CD8-positive, alpha-beta memory T cell (primary cell): ENCODE measurements around the gene RNF169. TPM values are rescaled to one million over a fixed set of nuclear protein-coding genes. Genes with fewer than 3 reads are reported as not detected.
A peak's percentile ranks its signal among the peaks of the same experiment; 100 is the strongest.

Source experiments
- CTCF ChIA-PET: fragments of 350-600 bp; sonication (Branson Sonifier 250); formaldehyde crosslinking; loops from one replicate; lab custom pipeline; 2021; ENCODE audit warnings: antibody characterized with exemption; lab: Charles Lee
- POLR2A ChIA-PET: fragments of 350-600 bp; sonication (Branson Sonifier 250); formaldehyde crosslinking; loops from one replicate; lab custom pipeline; 2021; ENCODE audit warnings: antibody characterized with exemption; lab: Charles Lee
- DNase-seq, 5 donors: peaks; one replicate each; pipeline versions ENCODE4 v3.0.0 to v3.0.0-alpha.2; 2020 to 2022; ENCODE audit warnings: mixed read lengths in 1 of 5
- H3K27ac ChIP-seq: one replicate; pipeline ENCODE4 v1.7.0; 2013; ENCODE audit warnings: low read depth, mild to moderate bottlenecking, low read length, moderate library complexity
- H3K27me3 ChIP-seq: 2 replicates; pipeline ENCODE4 v1.7.0; 2013; ENCODE audit warnings: low read length, mild to moderate bottlenecking; ENCODE audit not compliant: insufficient read depth, poor library complexity, severe bottlenecking
- H3K36me3 ChIP-seq: 2 replicates; pipeline ENCODE4 v1.7.0; 2013; ENCODE audit warnings: mild to moderate bottlenecking, low read length, moderate library complexity; ENCODE audit not compliant: insufficient read depth
- H3K4me1 ChIP-seq: 2 replicates; pipeline ENCODE4 v1.7.0; 2013; ENCODE audit warnings: mild to moderate bottlenecking, low read length, moderate library complexity; ENCODE audit not compliant: insufficient read depth
- H3K4me3 ChIP-seq: 2 replicates; pipeline ENCODE4 v1.7.0; 2013; ENCODE audit warnings: mild to moderate bottlenecking, low read length
- H3K9me3 ChIP-seq: 2 replicates; pipeline ENCODE4 v1.7.0; 2013; ENCODE audit warnings: mild to moderate bottlenecking, low read length
- H3K27ac Mint-ChIP-seq, 8 donors: one replicate each; pipeline ENCODE4 v1.8.0; 2020 to 2021; ENCODE audit warnings: mixed read lengths in 8 of 8, mild to moderate bottlenecking in 6 of 8, inconsistent platforms in 3 of 8, moderate library complexity in 3 of 8
- H3K27me3 Mint-ChIP-seq, 2 donors: one replicate each; pipeline ENCODE4 v1.8.0; 2020 to 2021; ENCODE audit warnings: mixed read lengths in 2 of 2, mild to moderate bottlenecking in 1 of 2, moderate library complexity in 1 of 2
- H3K36me3 Mint-ChIP-seq, 3 donors: one replicate each; pipeline ENCODE4 v1.8.0; 2020 to 2021; ENCODE audit warnings: mixed read lengths in 3 of 3, inconsistent platforms in 1 of 3, mild to moderate bottlenecking in 1 of 3
- H3K4me1 Mint-ChIP-seq, 3 donors: one replicate each; pipeline ENCODE4 v1.8.0; 2020 to 2021; ENCODE audit warnings: mixed read lengths in 3 of 3, inconsistent platforms in 1 of 3, mild to moderate bottlenecking in 1 of 3
- H3K4me3 Mint-ChIP-seq, 7 donors: one replicate each; pipeline ENCODE4 v1.8.0; 2020 to 2021; ENCODE audit warnings: mixed read lengths in 7 of 7, mild to moderate bottlenecking in 6 of 7, moderate library complexity in 4 of 7, inconsistent platforms in 2 of 7
- H3K9me3 Mint-ChIP-seq, 5 donors: one replicate each; pipeline ENCODE4 v1.8.0; 2020 to 2022; ENCODE audit warnings: mixed read lengths in 5 of 5, mild to moderate bottlenecking in 3 of 5, moderate library complexity in 2 of 5, inconsistent platforms in 1 of 5
- polyA plus RNA-seq: library from polyadenylated mRNA; unstranded; fragments of 300-500 nt; fragmentation: Illumina TruSeq; gene quantifications from one replicate; pipeline ENCODE4 v1.2.3, GENCODE V29; 2021
- total RNA-seq, 2 experiments: library from RNA; stranded (reverse); gene quantifications; one replicate each; pipeline ENCODE4 v1.2.3, GENCODE V29; 2021

The RNF169 gene
- total and polyA plus RNA-seq, 3 experiments from 2014 or later, result 2.3 to 13.6 (median 13.4) TPM

DNA sequence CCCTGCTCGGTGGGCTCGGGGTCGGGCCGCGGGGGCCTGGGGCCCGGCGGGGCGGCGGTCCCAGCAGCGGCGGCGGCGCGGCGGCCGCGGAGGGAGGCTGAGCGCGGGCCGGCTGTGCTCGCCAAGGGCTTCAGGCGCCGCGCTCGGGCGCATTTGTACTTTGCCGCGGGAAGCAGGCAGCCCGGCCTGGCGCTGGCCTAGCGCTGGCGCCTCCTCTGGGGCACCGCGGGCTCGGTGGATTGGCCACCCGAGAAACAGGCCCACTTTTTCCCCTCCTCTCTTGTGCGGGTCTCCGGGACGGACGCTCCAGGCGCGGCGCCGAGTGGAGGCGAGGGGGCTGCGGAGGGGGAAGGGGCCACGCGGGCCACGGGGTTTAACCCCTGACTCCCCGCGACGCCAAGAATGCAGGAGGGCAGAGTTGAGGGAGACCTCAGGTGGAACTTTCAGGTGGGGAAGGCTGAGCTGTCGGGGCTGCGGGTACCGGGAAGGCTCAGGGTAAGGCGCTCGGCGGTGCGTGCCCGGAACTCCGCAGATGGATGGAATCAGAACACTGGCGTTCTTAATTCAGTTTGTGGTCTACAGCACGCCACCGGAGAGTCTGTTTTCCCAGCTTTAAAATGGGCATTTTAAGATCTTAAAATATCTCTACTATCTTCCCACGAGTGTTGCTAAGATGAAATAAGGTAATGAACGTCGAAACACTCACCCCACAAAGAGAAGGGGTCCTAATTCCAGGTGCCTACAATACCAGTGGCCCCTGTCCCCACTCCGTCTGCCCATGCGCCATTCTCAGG is 17.2 kb upstream of the RNF169 start, which contains the start of gene CHRDL2:
TSS of gene CHRDL2 (minus strand) at position 126 of the 794 bp plus-strand sequence. CDS start 538 bp downstream, outside the sequence.
- ChIA-PET CTCF (no interaction called here), POLR2A (no interaction called here)
- H3K27me3 Mint-ChIP-seq, result peaks cover 36 to 65% of the 10 kb centered on the region in 2 donors
- no peaks in the 10 kb centered on the region for H3K9me3 Mint-ChIP-seq
- Histone ChIP-seq H3K4me3 (no peak within 1 kb of the TSS), H3K27me3 (peaks cover 20% of the 10 kb centered on the region), H3K4me1 (no peaks in the 10 kb centered on the region), H3K27ac (no peak within 1 kb of the TSS), H3K36me3 (no peaks in the 10 kb centered on the region), H3K9me3 (no peaks in the 10 kb centered on the region)
- no peak for DNase-seq
- no peaks in the 10 kb centered on the region for H3K36me3 Mint-ChIP-seq
- peak within 1 kb of the TSS in 5 of 7 donors; percentile 37 to 71 (median 46) for H3K4me3 Mint-ChIP-seq
- H3K4me1 Mint-ChIP-seq, result peaks cover 5 to 21% (median 6%) of the 10 kb centered on the region in 3 donors
- H3K27ac Mint-ChIP-seq, result no peak within 1 kb of the TSS

DNA sequence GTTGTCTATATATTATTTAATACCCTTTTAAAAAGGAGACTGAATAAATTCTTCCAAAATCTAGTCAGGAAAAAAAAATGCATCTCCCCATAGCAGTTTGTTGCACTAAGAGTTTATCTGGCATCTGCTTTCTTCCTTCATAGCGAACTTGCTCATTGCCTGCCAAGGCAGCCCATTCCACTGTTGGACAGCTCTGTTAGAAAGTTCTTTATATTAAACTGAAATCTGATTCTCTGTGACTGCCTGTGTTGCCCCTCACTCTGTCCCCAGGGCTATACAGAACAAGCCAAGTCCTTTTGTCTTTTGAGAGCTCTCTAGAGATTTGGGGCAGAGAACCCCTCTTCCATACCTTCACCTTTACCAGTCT is 14.1 kb upstream of the RNF169 start:
- ChIA-PET CTCF (interaction anchor here (0.7 kb wide), 1 partner anchor 9 kb away, joined by 3 read pairs; no protein-coding TSS in a partner anchor), POLR2A (no interaction called here)
- Mint-ChIP-seq H3K4me1 (peaks cover 6 to 20% (median 9%) of the 10 kb centered on the region in 3 donors), H3K4me3 (no peak overlapping the region), H3K27me3 (peaks cover 34 to 77% of the 10 kb centered on the region in 2 donors), H3K27ac (no peak overlapping the region), H3K9me3 (no peaks in the 10 kb centered on the region), H3K36me3 (no peaks in the 10 kb centered on the region)
- H3K36me3 ChIP-seq, result no peaks in the 10 kb centered on the region
- no peak overlapping the region for H3K4me3 ChIP-seq
- H3K9me3 ChIP-seq, result no peaks in the 10 kb centered on the region
- H3K27me3 ChIP-seq, result peaks cover 20% of the 10 kb centered on the region
- H3K27ac ChIP-seq, result no peak overlapping the region
- no peaks in the 10 kb centered on the region for H3K4me1 ChIP-seq
- no peak for DNase-seq

DNA sequence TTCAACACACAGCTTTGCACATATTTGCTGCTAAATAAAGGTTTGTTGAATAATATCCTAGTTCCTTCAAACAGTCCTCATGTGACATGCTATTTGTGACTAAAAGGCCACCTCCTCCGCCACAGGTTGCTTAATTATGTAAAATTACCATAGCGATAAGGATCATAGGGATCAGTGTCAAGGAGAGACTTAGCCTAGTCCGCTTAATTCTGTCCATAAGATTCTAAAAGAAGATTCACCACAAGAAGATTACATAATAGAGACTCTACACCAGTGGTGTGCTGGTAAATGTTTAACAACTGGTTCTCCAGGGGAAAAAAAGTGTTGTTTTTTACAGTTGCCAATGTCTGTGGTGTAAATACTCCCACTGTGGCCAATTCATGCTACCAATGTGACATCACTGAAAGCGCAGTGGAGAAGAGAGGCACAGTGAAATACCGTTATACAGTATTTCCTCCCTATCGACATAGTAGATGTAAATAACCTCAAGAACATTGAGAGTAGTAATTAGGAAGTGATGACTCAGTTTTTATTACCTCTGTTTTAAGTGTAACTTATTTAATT is 13.2 kb upstream of the RNF169 start:
- Histone ChIP-seq H3K36me3 (no peaks in the 10 kb centered on the region), H3K27ac (no peak overlapping the region), H3K9me3 (no peaks in the 10 kb centered on the region), H3K4me1 (no peaks in the 10 kb centered on the region), H3K4me3 (no peak overlapping the region), H3K27me3 (peaks cover 14% of the 10 kb centered on the region)
- no peak overlapping the region for H3K4me3 Mint-ChIP-seq
- no peaks in the 10 kb centered on the region for H3K9me3 Mint-ChIP-seq
- no peak overlapping the region for H3K27ac Mint-ChIP-seq
- CTCF ChIA-PET, result interaction anchor here (0.9 kb wide), 1 partner anchor 9 kb away, joined by 4 read pairs; no protein-coding TSS in a partner anchor
- H3K4me1 Mint-ChIP-seq, result peaks cover 9 to 23% (median 15%) of the 10 kb centered on the region in 3 donors
- peaks cover 35 to 71% of the 10 kb centered on the region in 2 donors for H3K27me3 Mint-ChIP-seq
- POLR2A ChIA-PET, result no interaction called here
- peak in 1 of 5 donors; percentile 9 for DNase-seq
- no peaks in the 10 kb centered on the region for H3K36me3 Mint-ChIP-seq

DNA sequence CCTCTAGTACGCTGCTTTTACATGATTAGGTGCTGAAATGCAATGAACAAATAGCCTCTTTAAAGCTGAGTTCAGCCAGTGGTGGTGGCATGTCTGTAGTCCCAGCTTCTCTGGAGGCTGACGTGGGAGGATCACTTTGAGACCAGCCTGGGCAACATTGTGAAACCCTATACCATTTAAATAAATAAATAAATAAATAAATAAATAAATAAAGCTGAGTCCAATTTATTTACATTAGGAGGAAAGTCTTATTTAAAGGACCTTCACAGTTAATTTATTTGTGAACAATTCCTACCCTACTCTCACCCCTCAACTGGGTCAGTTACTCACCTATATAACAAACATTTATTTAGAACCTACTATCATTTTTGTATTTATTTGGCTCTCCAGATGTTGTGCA is 12.6 kb upstream of the RNF169 start:
- Histone ChIP-seq H3K4me1 (no peaks in the 10 kb centered on the region), H3K36me3 (no peaks in the 10 kb centered on the region), H3K4me3 (no peak overlapping the region), H3K9me3 (no peaks in the 10 kb centered on the region), H3K27me3 (peaks cover 13% of the 10 kb centered on the region), H3K27ac (no peak overlapping the region)
- peaks cover 32 to 65% of the 10 kb centered on the region in 2 donors for H3K27me3 Mint-ChIP-seq
- H3K9me3 Mint-ChIP-seq, result no peaks in the 10 kb centered on the region
- H3K4me1 Mint-ChIP-seq, result peaks cover 9 to 18% (median 15%) of the 10 kb centered on the region in 3 donors
- CTCF ChIA-PET, result interaction anchor here (0.9 kb wide), 1 partner anchor 9 kb away, joined by 4 read pairs; no protein-coding TSS in a partner anchor
- H3K4me3 Mint-ChIP-seq, result no peak overlapping the region
- H3K27ac Mint-ChIP-seq, result no peak overlapping the region
- POLR2A ChIA-PET, result no interaction called here
- no peak for DNase-seq
- no peaks in the 10 kb centered on the region for H3K36me3 Mint-ChIP-seq

DNA sequence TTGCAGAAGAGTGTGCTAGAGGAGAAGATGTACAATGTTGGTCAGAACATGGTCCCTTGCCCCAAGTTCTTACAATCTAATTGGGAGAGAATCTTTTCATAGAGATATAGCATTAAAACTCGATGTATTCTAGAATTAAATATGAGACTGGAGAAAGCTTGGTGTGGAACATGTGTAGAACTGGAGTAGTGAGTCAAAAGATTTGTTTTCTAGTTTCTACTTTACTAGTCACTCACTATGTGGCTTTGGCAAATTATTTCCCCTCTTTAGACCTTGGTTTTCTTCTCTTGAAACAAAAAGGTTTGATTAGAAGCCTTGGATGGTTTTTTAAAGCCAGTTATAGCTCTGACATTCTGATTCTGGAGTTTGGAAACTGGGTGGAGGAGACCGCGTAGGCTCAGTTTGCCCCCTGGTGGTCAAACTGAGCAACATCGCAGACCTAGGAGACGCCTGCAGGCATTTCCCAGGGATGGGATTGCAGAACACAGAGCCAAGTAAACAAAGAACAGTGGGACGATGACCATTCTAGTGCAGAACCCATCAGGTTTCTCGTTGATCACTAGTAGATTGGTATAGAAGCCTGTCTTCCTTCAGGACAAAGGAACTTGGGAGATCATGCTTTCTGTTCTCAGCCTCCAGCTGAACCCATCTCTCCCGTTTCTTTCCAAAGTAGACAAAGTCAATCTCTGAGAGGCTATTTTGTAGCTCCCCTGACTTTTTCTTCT is 8.9 kb upstream of the RNF169 start:
- Histone ChIP-seq H3K27ac (no peak overlapping the region), H3K36me3 (no peaks in the 10 kb centered on the region), H3K9me3 (no peaks in the 10 kb centered on the region), H3K27me3 (no peaks in the 10 kb centered on the region), H3K4me3 (no peak overlapping the region), H3K4me1 (no peaks in the 10 kb centered on the region)
- H3K4me1 Mint-ChIP-seq, result peaks cover 3 to 22% (median 10%) of the 10 kb centered on the region in 3 donors
- peaks cover 15 to 37% of the 10 kb centered on the region in 2 donors for H3K27me3 Mint-ChIP-seq
- no peak overlapping the region for H3K27ac Mint-ChIP-seq
- H3K9me3 Mint-ChIP-seq, result no peaks in the 10 kb centered on the region
- no peaks in the 10 kb centered on the region for H3K36me3 Mint-ChIP-seq
- no peak overlapping the region for H3K4me3 Mint-ChIP-seq
- peak; percentile 20 to 64 (median 34) for DNase-seq
- ChIA-PET CTCF (interaction anchor here (0.6 to 3.1 kb wide), 10 partner anchors 9 to 80 kb away, joined by 3 to 22 read pairs (median 5); partner anchors contain the start of gene RNF169), POLR2A (interaction anchor here (0.6 to 1.3 kb wide), 2 partner anchors 9 to 14 kb away, joined by 3 to 6 read pairs; partner anchors contain the start of gene RNF169)

DNA sequence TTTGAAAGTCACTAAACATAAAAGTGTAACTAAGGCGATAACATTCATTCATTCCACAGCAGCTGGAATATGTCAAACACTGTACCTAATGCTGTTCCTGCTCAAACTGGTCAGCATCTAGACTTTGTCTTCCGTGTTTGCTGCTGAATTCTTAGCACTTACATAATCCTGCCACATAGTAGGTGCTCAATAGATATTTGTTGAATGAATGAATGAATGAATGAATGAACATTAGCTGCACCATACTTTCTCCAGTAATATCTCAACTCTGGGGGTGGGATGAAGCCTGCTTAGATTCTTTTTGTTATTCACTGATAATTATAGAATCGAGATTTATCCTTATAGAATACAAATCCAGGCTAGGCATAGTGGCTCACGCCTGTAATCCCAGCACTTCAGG is 6.6 kb upstream of the RNF169 start:
- Histone ChIP-seq H3K4me3 (no peak overlapping the region), H3K36me3 (no peaks in the 10 kb centered on the region), H3K9me3 (no peaks in the 10 kb centered on the region), H3K27ac (no peak overlapping the region), H3K27me3 (no peaks in the 10 kb centered on the region), H3K4me1 (no peaks in the 10 kb centered on the region)
- Mint-ChIP-seq H3K4me1 (peaks cover 3 to 29% (median 10%) of the 10 kb centered on the region in 3 donors), H3K4me3 (no peak overlapping the region), H3K9me3 (no peaks in the 10 kb centered on the region), H3K36me3 (no peaks in the 10 kb centered on the region), H3K27me3 (peaks cover 4 to 20% of the 10 kb centered on the region in 2 donors), H3K27ac (no peak overlapping the region)
- ChIA-PET POLR2A (no interaction called here), CTCF (no interaction called here)
- DNase-seq, result no peak

DNA sequence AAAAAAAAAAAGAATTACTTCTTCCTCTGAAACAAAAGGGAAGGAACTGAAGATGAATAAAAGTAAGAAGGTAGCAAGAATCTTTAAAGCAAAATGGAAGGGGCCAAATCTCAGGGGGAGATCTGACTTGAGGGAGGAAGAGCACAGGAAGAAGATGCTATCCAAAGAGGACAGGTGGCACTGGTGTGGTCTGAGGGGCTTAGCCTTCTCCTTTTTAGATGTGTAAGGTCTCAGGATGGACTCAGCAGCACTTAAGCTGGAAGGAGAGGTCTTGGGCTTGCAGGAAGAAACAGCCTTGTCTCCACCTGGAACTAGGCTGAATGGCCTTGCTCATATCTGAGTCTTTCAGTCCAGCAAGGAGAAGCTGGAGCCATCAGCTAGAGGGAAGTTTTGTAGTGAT is 5.0 kb upstream of the RNF169 start:
- no peak for DNase-seq

More for the DNA sequence above, 5.0 kb upstream of the RNF169 start:
- Mint-ChIP-seq H3K36me3 (peaks cover 0 to 1% (median 0%) of the 10 kb centered on the region in 3 donors), H3K4me1 (peaks cover 13 to 45% (median 25%) of the 10 kb centered on the region in 3 donors), H3K27ac (peak overlapping the region in 1 of 8 donors; percentile 18), H3K4me3 (peak overlapping the region in 1 of 7 donors; percentile 8), H3K9me3 (no peaks in the 10 kb centered on the region), H3K27me3 (peaks cover 4 to 10% of the 10 kb centered on the region in 2 donors)
- Histone ChIP-seq H3K27ac (no peak overlapping the region), H3K4me3 (no peak overlapping the region), H3K36me3 (no peaks in the 10 kb centered on the region), H3K27me3 (no peaks in the 10 kb centered on the region), H3K9me3 (no peaks in the 10 kb centered on the region), H3K4me1 (peaks cover 11% of the 10 kb centered on the region)
- ChIA-PET CTCF (interaction anchor here (1.1 to 1.7 kb wide), 5 partner anchors 9 to 41 kb away, joined by 3 to 6 read pairs (median 4); no protein-coding TSS in a partner anchor), POLR2A (no interaction called here)
